Measurements from ENCODE around the gene KLKB1. TPM values are rescaled to one million over a fixed set of nuclear protein-coding genes. Genes with fewer than 3 reads are reported as not detected.
A peak's percentile ranks its signal among the peaks of the same experiment; 100 is the strongest.

Gene KLKB1
- total RNA-seq, 1 experiment from 2014 or later: 0.10 TPM

- H3K4me1 ChIP-seq (ENCODE audit: control insufficient read depth in 1 of 2, insufficient read depth in 2 of 2, low read length in 2 of 2): no peaks in the 10 kb centered on the region
- no peaks in the 10 kb centered on the region for H4K20me1 ChIP-seq (ENCODE audit: insufficient read depth)
- POLR2A ChIA-PET: no interaction called here
- H3K9me2 ChIP-seq (ENCODE audit: insufficient read depth): peaks cover 4% of the 10 kb centered on the region; the same call in 1 of the 2 replicates
- TF ChIP-seq SIN3A (IDR thresholded peaks at IDR 0.05; ENCODE audit: low read depth) (no peak), ZNF274 (IDR thresholded peaks at IDR 0.05; ENCODE audit: low read depth, low read length) (no peak), ELF1 (IDR thresholded peaks at IDR 0.05; ENCODE audit: borderline replicate concordance, low read depth) (no peak), EZH2phosphoT487 (IDR thresholded peaks at IDR 0.05; ENCODE audit: borderline replicate concordance) (no peak), SRF (IDR thresholded peaks at IDR 0.05; ENCODE audit: low read depth) (no peak), SP1 (IDR thresholded peaks at IDR 0.05; ENCODE audit: low read depth) (no peak), EGR1 (IDR thresholded peaks at IDR 0.05; ENCODE audit: low read depth) (no peak), POLR2AphosphoS5 (IDR thresholded peaks at IDR 0.05; ENCODE audit: low read depth, low read length) (no peak), POLR2A (IDR thresholded peaks at IDR 0.05; ENCODE audit: borderline replicate concordance, extremely low read depth, insufficient read depth, insufficient read length) (no peak), JUND (IDR thresholded peaks at IDR 0.05) (no peak), CTCF (IDR thresholded peaks at IDR 0.05 in 2 of 3, conservative IDR thresholded peaks at IDR 0.05 in 1 of 3; ENCODE audit: borderline replicate concordance in 1 of 3, insufficient read depth in 1 of 3, low read depth in 2 of 3, low read length in 2 of 3) (no peak), CEBPB (IDR thresholded peaks at IDR 0.05; ENCODE audit: low read depth) (no peak)
- TF ChIP-seq, protein P1, sequence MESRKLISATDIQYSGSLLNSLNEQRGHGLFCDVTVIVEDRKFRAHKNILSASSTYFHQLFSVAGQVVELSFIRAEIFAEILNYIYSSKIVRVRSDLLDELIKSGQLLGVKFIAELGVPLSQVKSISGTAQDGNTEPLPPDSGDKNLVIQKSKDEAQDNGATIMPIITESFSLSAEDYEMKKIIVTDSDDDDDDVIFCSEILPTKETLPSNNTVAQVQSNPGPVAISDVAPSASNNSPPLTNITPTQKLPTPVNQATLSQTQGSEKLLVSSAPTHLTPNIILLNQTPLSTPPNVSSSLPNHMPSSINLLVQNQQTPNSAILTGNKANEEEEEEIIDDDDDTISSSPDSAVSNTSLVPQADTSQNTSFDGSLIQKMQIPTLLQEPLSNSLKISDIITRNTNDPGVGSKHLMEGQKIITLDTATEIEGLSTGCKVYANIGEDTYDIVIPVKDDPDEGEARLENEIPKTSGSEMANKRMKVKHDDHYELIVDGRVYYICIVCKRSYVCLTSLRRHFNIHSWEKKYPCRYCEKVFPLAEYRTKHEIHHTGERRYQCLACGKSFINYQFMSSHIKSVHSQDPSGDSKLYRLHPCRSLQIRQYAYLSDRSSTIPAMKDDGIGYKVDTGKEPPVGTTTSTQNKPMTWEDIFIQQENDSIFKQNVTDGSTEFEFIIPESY (IDR thresholded peaks at IDR 0.05; ENCODE audit: extremely low read depth, insufficient replicate concordance, low read length): no peak
- CTCF ChIA-PET: no interaction called here
- H3K4me2 ChIP-seq (ENCODE audit: low read length): no peak overlapping the region
- ATAC-seq (no peak), DNase-seq (ENCODE audit: low read depth, low spot score) (no peak)
- peaks cover 0 to 4% of the 10 kb centered on the region in 2 experiments; a peak in 1 of 4 replicates for H3K9me3 ChIP-seq (ENCODE audit: control insufficient read depth in 1 of 2, insufficient read depth in 1 of 2, low read depth in 1 of 2, low read length in 2 of 2)
- no peak overlapping the region for H3K9ac ChIP-seq (ENCODE audit: low read length)
- no peaks in the 10 kb centered on the region for H3K36me3 ChIP-seq (ENCODE audit: control insufficient read depth in 1 of 2, insufficient read depth in 2 of 2, low read length in 2 of 2)
- intact Hi-C loops (cut with micrococcal nuclease): no loop called here
- no peak overlapping the region for H3K27ac ChIP-seq (ENCODE audit: low read depth, low read length)
- H3K27me3 ChIP-seq (ENCODE audit: insufficient read depth, low read length): no peaks in the 10 kb centered on the region
- peak overlapping the region; percentile 42 for H2AFZ ChIP-seq (ENCODE audit: low read depth, low read length, poor library complexity, severe bottlenecking)
- no peaks in the 10 kb centered on the region for H3K79me2 ChIP-seq (ENCODE audit: insufficient read depth, low read length)
- H3K4me3 ChIP-seq (replicated peaks in 1 of 2; ENCODE audit: low read depth in 1 of 2, low read length in 2 of 2): no peak overlapping the region
- no TSS peak for BruUV-seq (replicated peaks)
- RAD21 ChIA-PET (ENCODE audit: low non-redundant PET in 1 of 2, low total read pairs in 2 of 2, uncharacterized antibody in 2 of 2, unreplicated experiment in 2 of 2): no interaction called here
These were observed 1.2 kb downstream of the KLKB1 start for GRCh38 chr4:186228514-186228894.

All from HCT116 (cell line).